ENCODE data around the gene AK1. TPM values are rescaled to one million over a fixed set of nuclear protein-coding genes. Genes with fewer than 3 reads are reported as not detected.

AK1 gene
- total RNA-seq, 2 donors from 2014 or later, result 22.2 to 123 TPM

DNA sequence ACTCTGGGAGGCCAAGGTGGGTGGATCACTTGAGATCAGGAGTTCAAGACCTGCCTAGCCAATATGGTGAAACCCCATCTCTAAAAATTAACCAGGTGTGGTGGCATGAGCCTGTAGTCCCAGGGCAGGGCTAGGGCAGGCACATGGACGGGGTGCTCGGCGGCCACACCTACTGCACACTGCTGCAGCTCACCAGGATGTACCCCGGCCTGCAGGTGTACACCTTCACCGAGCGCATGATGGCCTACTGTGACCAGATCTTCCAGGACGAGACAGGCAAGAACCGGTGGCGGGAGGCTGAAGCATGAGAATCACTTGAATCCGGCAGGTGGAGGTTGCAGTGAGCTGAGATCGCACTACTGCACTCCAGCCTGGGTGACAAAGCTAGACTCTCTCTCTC is 36.2 kb upstream of the AK1 start:
- intact Hi-C loops (cut with DNase I), result loop anchor here (5.0 to 10.0 kb wide), 2 partner anchors 41 to 409 kb away; no protein-coding TSS in a partner anchor
- no peaks in the 10 kb centered on the region for H3K4me1 ChIP-seq (replicated peaks)
- no peaks in the 10 kb centered on the region for H3K9me3 ChIP-seq
- H3K27me3 ChIP-seq (replicated peaks; ENCODE audit: insufficient read depth), result no peaks in the 10 kb centered on the region
- no peak overlapping the region for H3K4me3 ChIP-seq
- H3K27ac ChIP-seq, result no peak overlapping the region
- DNase-seq (ENCODE audit: low spot score), result no peak
- TF ChIP-seq, protein P1, sequence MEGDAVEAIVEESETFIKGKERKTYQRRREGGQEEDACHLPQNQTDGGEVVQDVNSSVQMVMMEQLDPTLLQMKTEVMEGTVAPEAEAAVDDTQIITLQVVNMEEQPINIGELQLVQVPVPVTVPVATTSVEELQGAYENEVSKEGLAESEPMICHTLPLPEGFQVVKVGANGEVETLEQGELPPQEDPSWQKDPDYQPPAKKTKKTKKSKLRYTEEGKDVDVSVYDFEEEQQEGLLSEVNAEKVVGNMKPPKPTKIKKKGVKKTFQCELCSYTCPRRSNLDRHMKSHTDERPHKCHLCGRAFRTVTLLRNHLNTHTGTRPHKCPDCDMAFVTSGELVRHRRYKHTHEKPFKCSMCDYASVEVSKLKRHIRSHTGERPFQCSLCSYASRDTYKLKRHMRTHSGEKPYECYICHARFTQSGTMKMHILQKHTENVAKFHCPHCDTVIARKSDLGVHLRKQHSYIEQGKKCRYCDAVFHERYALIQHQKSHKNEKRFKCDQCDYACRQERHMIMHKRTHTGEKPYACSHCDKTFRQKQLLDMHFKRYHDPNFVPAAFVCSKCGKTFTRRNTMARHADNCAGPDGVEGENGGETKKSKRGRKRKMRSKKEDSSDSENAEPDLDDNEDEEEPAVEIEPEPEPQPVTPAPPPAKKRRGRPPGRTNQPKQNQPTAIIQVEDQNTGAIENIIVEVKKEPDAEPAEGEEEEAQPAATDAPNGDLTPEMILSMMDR (IDR thresholded peaks at IDR 0.05), result no peak
- TF ChIP-seq POLR2A (IDR thresholded peaks at IDR 0.05) (no peak), POLR2AphosphoS5 (IDR thresholded peaks at IDR 0.05) (no peak)
- H3K36me3 ChIP-seq, result no peaks in the 10 kb centered on the region
- 90% methylated on average over 11 of the region's 11 CpGs for WGBS

DNA sequence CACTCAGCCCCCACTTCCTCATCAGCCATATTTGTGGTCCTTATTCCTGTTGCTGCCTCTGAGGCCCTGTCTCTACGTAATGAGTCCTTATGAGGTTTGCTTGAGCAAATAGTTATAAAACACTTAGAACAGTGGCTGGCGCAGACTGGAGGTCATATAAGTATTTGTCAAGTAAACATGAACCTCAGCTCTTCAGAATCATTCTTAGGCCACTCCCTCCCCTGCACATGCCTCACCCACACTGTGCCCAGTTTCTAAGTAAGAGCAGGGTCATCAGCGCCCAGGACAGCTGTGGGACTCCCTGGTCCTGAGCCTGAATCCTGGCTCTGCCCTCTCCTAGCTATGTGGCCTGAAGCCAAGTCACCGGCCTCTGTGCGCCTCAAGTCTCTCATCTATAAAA is 35.4 kb upstream of the AK1 start:
- Histone ChIP-seq H3K36me3 (no peaks in the 10 kb centered on the region), H3K4me1 (replicated peaks) (no peaks in the 10 kb centered on the region), H3K9me3 (no peaks in the 10 kb centered on the region), H3K27ac (no peak overlapping the region), H3K27me3 (replicated peaks; ENCODE audit: insufficient read depth) (no peaks in the 10 kb centered on the region), H3K4me3 (no peak overlapping the region)
- DNase-seq (ENCODE audit: low spot score), result peak; percentile 53
- no peak for TF ChIP-seq POLR2A (IDR thresholded peaks at IDR 0.05)
- peak; percentile 58 for TF ChIP-seq POLR2AphosphoS5 (IDR thresholded peaks at IDR 0.05)
- WGBS, result 57% methylated on average over 5 of the region's 5 CpGs
- intact Hi-C loops (cut with DNase I), result loop anchor here (5.0 to 10.0 kb wide), 2 partner anchors 41 to 408 kb away; no protein-coding TSS in a partner anchor

DNA sequence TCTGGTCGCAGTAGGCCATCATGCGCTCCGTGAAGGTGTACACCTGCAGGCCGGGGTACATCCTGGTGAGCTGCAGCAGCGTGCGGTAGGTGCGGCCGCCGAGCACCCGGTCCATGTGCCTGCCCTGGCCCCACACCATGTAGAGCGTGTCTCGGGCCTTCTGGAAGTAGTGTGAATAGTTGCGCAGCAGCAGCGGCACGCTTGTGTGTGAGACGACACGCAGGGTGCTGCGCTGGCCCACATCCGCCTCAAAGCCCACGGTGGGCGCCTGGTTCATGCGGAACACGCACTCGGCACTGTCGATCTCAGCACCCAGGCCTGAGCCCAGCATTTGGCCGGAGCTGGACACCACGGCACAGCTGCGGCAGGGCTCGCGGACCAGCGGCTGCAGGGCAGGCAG is 34.8 kb upstream of the AK1 start:
- no peak overlapping the region for H3K4me3 ChIP-seq
- H3K9me3 ChIP-seq, result no peaks in the 10 kb centered on the region
- DNase-seq (ENCODE audit: low spot score), result no peak
- 97% methylated on average over 24 of the region's 31 CpGs for WGBS
- H3K27me3 ChIP-seq (replicated peaks; ENCODE audit: insufficient read depth), result no peaks in the 10 kb centered on the region
- no peaks in the 10 kb centered on the region for H3K36me3 ChIP-seq
- no peaks in the 10 kb centered on the region for H3K4me1 ChIP-seq (replicated peaks)
- intact Hi-C loops (cut with DNase I), result loop anchor here (5.0 to 10.0 kb wide), 2 partner anchors 40 to 407 kb away; no protein-coding TSS in a partner anchor
- TF ChIP-seq, protein P1 (IDR thresholded peaks at IDR 0.05), result no peak
- no peak for TF ChIP-seq POLR2A (IDR thresholded peaks at IDR 0.05)
- TF ChIP-seq POLR2AphosphoS5 (IDR thresholded peaks at IDR 0.05), result no peak
- no peak overlapping the region for H3K27ac ChIP-seq

DNA sequence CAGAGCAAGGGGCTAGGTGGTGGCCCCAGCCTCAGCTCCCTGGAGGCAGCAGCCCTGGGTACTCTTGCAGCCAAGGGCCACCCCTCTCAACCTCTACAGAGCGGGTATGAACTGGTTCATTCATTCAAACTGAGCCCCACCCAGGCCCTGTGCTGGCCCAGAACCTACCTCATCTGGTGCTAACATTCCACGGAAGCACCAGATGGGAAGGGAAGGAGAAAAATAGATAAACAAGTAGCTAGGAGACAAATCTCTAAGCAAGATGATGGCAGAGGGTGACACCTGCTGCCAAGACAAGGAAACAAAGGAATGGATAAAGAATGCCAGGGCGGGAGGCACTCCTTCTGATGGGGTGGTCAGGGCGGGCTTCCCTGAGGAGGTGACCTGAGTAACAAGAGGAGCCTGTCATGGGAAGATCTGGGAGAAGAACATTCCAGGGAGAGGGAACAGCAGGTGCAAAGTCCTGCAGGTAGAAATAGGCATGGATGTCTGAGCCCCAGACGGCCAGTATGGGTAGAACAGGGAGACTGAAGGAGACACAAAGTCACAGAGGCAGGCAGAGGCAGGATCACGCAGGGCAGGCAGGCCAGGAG is 33.2 kb upstream of the AK1 start:
- TF ChIP-seq POLR2A (IDR thresholded peaks at IDR 0.05) (no peak), POLR2AphosphoS5 (IDR thresholded peaks at IDR 0.05) (peak; percentile 30)
- TF ChIP-seq, protein P1 (IDR thresholded peaks at IDR 0.05), result peak in 1 of 4 experiments; percentile 36
- intact Hi-C loops (cut with DNase I), result loop anchor here (5.0 to 10.0 kb wide), 2 partner anchors 38 to 406 kb away; no protein-coding TSS in a partner anchor
- H3K27ac ChIP-seq, result no peak overlapping the region
- H3K4me3 ChIP-seq, result no peak overlapping the region
- H3K27me3 ChIP-seq (replicated peaks; ENCODE audit: insufficient read depth), result no peaks in the 10 kb centered on the region
- H3K4me1 ChIP-seq (replicated peaks), result peaks cover 4% of the 10 kb centered on the region
- H3K36me3 ChIP-seq, result no peaks in the 10 kb centered on the region
- DNase-seq (ENCODE audit: low spot score), result no peak
- 57% methylated on average over 6 of the region's 6 CpGs for WGBS
- no peaks in the 10 kb centered on the region for H3K9me3 ChIP-seq

DNA sequence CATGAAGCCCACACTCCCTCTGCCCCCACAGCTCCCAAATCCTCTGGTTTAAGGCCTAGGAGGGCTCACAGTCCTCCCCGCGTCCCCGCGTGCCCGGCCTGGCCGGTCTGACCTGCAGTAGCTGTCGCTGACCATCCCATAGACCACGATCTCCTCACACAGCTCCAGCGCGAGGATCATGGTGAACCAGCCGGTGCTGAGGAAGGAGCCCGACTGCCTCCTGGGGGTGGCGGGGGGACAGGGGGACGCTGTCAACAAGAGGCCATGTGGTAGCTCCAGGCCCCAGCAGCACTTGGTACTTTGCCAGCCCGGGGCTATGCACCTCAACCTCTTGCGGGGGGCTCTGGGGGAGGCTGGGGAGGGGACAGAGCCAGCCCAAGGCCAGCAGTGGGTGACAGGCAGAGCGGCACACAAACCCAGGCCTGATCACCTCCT is 32.4 kb upstream of the AK1 start:
- no peaks in the 10 kb centered on the region for H3K27me3 ChIP-seq (replicated peaks; ENCODE audit: insufficient read depth)
- TF ChIP-seq, protein P1 (IDR thresholded peaks at IDR 0.05), result no peak
- TF ChIP-seq POLR2A (IDR thresholded peaks at IDR 0.05) (no peak), POLR2AphosphoS5 (IDR thresholded peaks at IDR 0.05) (no peak)
- no peaks in the 10 kb centered on the region for H3K9me3 ChIP-seq
- no peak for DNase-seq (ENCODE audit: low spot score)
- intact Hi-C loops (cut with DNase I), result loop anchor here (5.0 to 10.0 kb wide), 2 partner anchors 38 to 405 kb away; no protein-coding TSS in a partner anchor
- H3K4me1 ChIP-seq (replicated peaks), result peaks cover 4% of the 10 kb centered on the region
- no peak overlapping the region for H3K4me3 ChIP-seq
- no peak overlapping the region for H3K27ac ChIP-seq
- H3K36me3 ChIP-seq, result no peaks in the 10 kb centered on the region
- WGBS, result 92% methylated on average over 14 of the region's 17 CpGs
